Smooth muscle cell (in vitro differentiated cells): ENCODE measurements around the gene C3orf22. TPM values are rescaled to one million over a fixed set of nuclear protein-coding genes. Genes with fewer than 3 reads are reported as not detected.
"Not testable (repeated sequence)": the region's sequence is repeated elsewhere in the genome, so short reads cannot be mapped to it uniquely, and the experiment has no call there.

ENCODE experiments used
- DNase-seq: peaks from one replicate; lab custom pipeline; 2025; ENCODE audit not compliant: unreplicated experiment; lab: John Stamatoyannopoulos, UW
- H2AFZ ChIP-seq: fragments of 200-600 bp; sonication (generic); 2 replicates; pipeline ENCODE4 v1.6.0; 2016; ENCODE audit warnings: antibody characterized with exemption, low read depth, mild to moderate bottlenecking
- H3F3A ChIP-seq: fragments of 200-600 bp; sonication (generic); 2 replicates; pipeline ENCODE4 v1.6.0; 2017; ENCODE audit warnings: antibody characterized with exemption, low read depth
- H3K27ac ChIP-seq: fragments of 200-600 bp; sonication (generic); 2 replicates; pipeline ENCODE4 v1.5.1; 2016; ENCODE audit warnings: low read depth, mild to moderate bottlenecking
- H3K27me3 ChIP-seq: fragments of 200-600 bp; sonication (generic); 2 replicates; pipeline ENCODE4 v1.6.1; 2016; ENCODE audit warnings: low read depth, mild to moderate bottlenecking
- H3K36me3 ChIP-seq: fragments of 200-600 bp; sonication (generic); 2 replicates; pipeline ENCODE4 v1.5.1; 2016; ENCODE audit warnings: low read depth
- H3K4me1 ChIP-seq: fragments of 200-600 bp; sonication (generic); 2 replicates; pipeline ENCODE4 v1.5.1; 2016; ENCODE audit warnings: low read depth
- H3K4me2 ChIP-seq: fragments of 200-600 bp; sonication (generic); 2 replicates; pipeline ENCODE4 v1.6.0; 2016; ENCODE audit warnings: mild to moderate bottlenecking
- H3K4me3 ChIP-seq: fragments of 200-600 bp; sonication (generic); 2 replicates; pipeline ENCODE4 v1.5.1; 2016; ENCODE audit warnings: mild to moderate bottlenecking
- H3K79me2 ChIP-seq: fragments of 200-600 bp; sonication (generic); 2 replicates; pipeline ENCODE4 v1.6.0; 2016; ENCODE audit warnings: low read depth, mild to moderate bottlenecking
- H3K9ac ChIP-seq: fragments of 200-600 bp; sonication (generic); 2 replicates; pipeline ENCODE4 v1.6.0; 2016; ENCODE audit warnings: low read depth
- H3K9me3 ChIP-seq: fragments of 200-600 bp; sonication (generic); replicated peaks from 2 replicates; pipeline ENCODE4 v1.5.1; 2016; ENCODE audit warnings: low read depth
- H4K20me1 ChIP-seq: fragments of 200-600 bp; sonication (generic); 2 replicates; pipeline ENCODE4 v1.6.0; 2016; ENCODE audit warnings: low read depth
- WGBS: methylation state at CpG from one replicate; pipeline ENCODE4 v1.1.7; 2016; ENCODE audit warnings: low lambda C conversion rate; 5-methylcytosine and 5-hydroxymethylcytosine counted together
- polyA plus RNA-seq: library from polyadenylated mRNA; unstranded; fragments of >200 nt; fragmentation: Nextera tagmentation; extraction: Ambion mirVana; gene quantifications from 2 replicates; pipeline ENCODE4 v1.2.1, GENCODE V29; 2016
- total RNA-seq: library from RNA; depleted of rRNA; stranded (reverse); fragments of >200 nt; gene quantifications from 2 replicates; pipeline ENCODE4 v1.2.3, GENCODE V29; 2014
- TF ChIP-seq, protein P1 (sequence below): fragments of 200-600 bp; sonication (generic); IDR thresholded peaks from 2 replicates; pipeline ENCODE4 v1.5.1; 2017; ENCODE audit warnings: borderline replicate concordance, mild to moderate bottlenecking, antibody characterized with exemption; ENCODE audit not compliant: insufficient read depth, poor library complexity, severe bottlenecking

C3orf22 gene
- total and polyA plus RNA-seq, 2 experiments from 2014 or later = not detected

- no peaks in the 10 kb centered on the region for H3K36me3 ChIP-seq
- no peaks in the 10 kb centered on the region for H4K20me1 ChIP-seq
- no peaks in the 10 kb centered on the region for H3K79me2 ChIP-seq
- peaks cover 3% of the 10 kb centered on the region for H3F3A ChIP-seq
- no peak overlapping the region for H3K27ac ChIP-seq
- no peak overlapping the region for H3K4me3 ChIP-seq
- TF ChIP-seq, protein P1, sequence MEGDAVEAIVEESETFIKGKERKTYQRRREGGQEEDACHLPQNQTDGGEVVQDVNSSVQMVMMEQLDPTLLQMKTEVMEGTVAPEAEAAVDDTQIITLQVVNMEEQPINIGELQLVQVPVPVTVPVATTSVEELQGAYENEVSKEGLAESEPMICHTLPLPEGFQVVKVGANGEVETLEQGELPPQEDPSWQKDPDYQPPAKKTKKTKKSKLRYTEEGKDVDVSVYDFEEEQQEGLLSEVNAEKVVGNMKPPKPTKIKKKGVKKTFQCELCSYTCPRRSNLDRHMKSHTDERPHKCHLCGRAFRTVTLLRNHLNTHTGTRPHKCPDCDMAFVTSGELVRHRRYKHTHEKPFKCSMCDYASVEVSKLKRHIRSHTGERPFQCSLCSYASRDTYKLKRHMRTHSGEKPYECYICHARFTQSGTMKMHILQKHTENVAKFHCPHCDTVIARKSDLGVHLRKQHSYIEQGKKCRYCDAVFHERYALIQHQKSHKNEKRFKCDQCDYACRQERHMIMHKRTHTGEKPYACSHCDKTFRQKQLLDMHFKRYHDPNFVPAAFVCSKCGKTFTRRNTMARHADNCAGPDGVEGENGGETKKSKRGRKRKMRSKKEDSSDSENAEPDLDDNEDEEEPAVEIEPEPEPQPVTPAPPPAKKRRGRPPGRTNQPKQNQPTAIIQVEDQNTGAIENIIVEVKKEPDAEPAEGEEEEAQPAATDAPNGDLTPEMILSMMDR = no peak
- no peak for DNase-seq
- H3K4me2 ChIP-seq = no peak overlapping the region
- no peaks in the 10 kb centered on the region for H3K27me3 ChIP-seq
- H3K4me1 ChIP-seq = no peaks in the 10 kb centered on the region
- H2AFZ ChIP-seq = no peak overlapping the region
- H3K9me3 ChIP-seq = no peaks in the 10 kb centered on the region
- H3K9ac ChIP-seq = no peak overlapping the region
- WGBS = 94% methylated on average over 6 of the region's 6 CpGs
Observed at GRCh38 chr3:126604691-126605090, 46.0 kb upstream of the C3orf22 start.

GRCh38 chr3:126599101-126599500 is 40.4 kb upstream of the C3orf22 start:
- Histone ChIP-seq H2AFZ (no peak overlapping the region), H3K27me3 (no peaks in the 10 kb centered on the region), H3F3A (no peaks in the 10 kb centered on the region), H3K79me2 (no peaks in the 10 kb centered on the region), H3K9ac (no peak overlapping the region), H3K27ac (no peak overlapping the region), H4K20me1 (no peaks in the 10 kb centered on the region), H3K4me2 (no peak overlapping the region), H3K9me3 (no peaks in the 10 kb centered on the region), H3K4me1 (no peaks in the 10 kb centered on the region), H3K4me3 (no peak overlapping the region), H3K36me3 (no peaks in the 10 kb centered on the region)
- TF ChIP-seq, protein P1 = no peak
- WGBS = 0% methylated on average over 1 of the region's 1 CpG
- DNase-seq = no peak

- not testable (repeated sequence) for H3K79me2 ChIP-seq, H4K20me1 ChIP-seq, H3K4me3 ChIP-seq, H3K4me1 ChIP-seq, H3K4me2 ChIP-seq, H3K9ac ChIP-seq, H3K9me3 ChIP-seq, H3K27me3 ChIP-seq, H2AFZ ChIP-seq, H3K36me3 ChIP-seq, H3K27ac ChIP-seq, H3F3A ChIP-seq, DNase-seq
- WGBS = 97% methylated on average over 4 of the region's 4 CpGs
Observed at GRCh38 chr3:126595479-126595878, 36.7 kb upstream of the C3orf22 start.

GRCh38 chr3:126591515-126591914 is 32.8 kb upstream of the C3orf22 start:
- not testable (repeated sequence) for H3K79me2 ChIP-seq, H3K4me1 ChIP-seq, H3K36me3 ChIP-seq, DNase-seq, H4K20me1 ChIP-seq, H3K4me3 ChIP-seq, H2AFZ ChIP-seq, H3K4me2 ChIP-seq, H3K9me3 ChIP-seq, H3F3A ChIP-seq, H3K27ac ChIP-seq, H3K9ac ChIP-seq, H3K27me3 ChIP-seq
- WGBS = 80% methylated on average over 5 of the region's 5 CpGs

- DNase-seq = no peak
- H3K4me3 ChIP-seq = no peak overlapping the region
- H3K4me1 ChIP-seq = no peaks in the 10 kb centered on the region
- no peak overlapping the region for H3K27ac ChIP-seq
- H3K4me2 ChIP-seq = no peak overlapping the region
- no peaks in the 10 kb centered on the region for H3K79me2 ChIP-seq
- H3K36me3 ChIP-seq = no peaks in the 10 kb centered on the region
- TF ChIP-seq, protein P1 = no peak
- no peak overlapping the region for H3K9ac ChIP-seq
- no peaks in the 10 kb centered on the region for H3F3A ChIP-seq
- H4K20me1 ChIP-seq = no peaks in the 10 kb centered on the region
- no peak overlapping the region for H2AFZ ChIP-seq
- H3K27me3 ChIP-seq = peaks cover 10% of the 10 kb centered on the region
- 84% methylated on average over 4 of the region's 4 CpGs for WGBS
- no peaks in the 10 kb centered on the region for H3K9me3 ChIP-seq
Observed at GRCh38 chr3:126582311-126582710, 23.6 kb upstream of the C3orf22 start.
